Stimulated activated CD4-positive, alpha-beta T cell treated with anti-CD3 and anti-CD28 coated beads, Interleukin-2, amount 100 ng/mL, for 48 hours (primary cell): ENCODE results near the gene RGPD5.
"Not testable (repeated sequence)": the region's sequence is repeated elsewhere in the genome, so short reads cannot be mapped to it uniquely, and the experiment has no call there.

Experiments used
- DNase-seq, 2 donors: peaks; one replicate each; pipeline ENCODE4 v3.0.0-alpha.2; 2020

The RGPD5 gene

GRCh38 chr2:109794074-109794737, at the start of gene RGPD5:
RGPD5 (plus strand) TSS chr2:109794305; CDS start chr2:109794466, 161 bp downstream.
- DNase-seq: not testable (repeated sequence)

DNA sequence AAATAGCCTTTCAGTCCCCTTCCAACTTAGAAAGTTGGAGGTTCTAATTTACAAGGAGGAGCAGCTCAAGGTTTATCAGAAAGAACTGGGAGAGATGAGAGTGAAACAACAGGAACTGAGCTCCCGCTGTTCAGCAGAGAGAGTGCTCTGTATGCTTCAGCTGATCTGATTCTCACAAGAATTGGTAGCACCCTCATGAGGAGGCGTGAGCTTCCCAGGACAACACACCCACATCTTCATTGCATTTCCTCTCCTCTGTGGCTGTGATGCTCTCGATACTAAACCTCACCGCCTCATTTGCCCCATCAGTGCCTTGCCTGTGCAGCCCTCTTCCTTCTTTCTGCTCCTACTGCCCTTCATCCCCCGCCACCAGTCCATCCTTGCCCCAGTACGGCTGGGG, 42.5 kb upstream of the RGPD5 start:
- DNase-seq: not testable (repeated sequence)

- not testable (repeated sequence) for DNase-seq
Measured at GRCh38 chr2:109757163-109757824, 36.8 kb upstream of the RGPD5 start.

GRCh38 chr2:109760265-109761042, 33.7 kb upstream of the RGPD5 start:
- DNase-seq: not testable (repeated sequence)

GRCh38 chr2:109761043-109761454, 33.1 kb upstream of the RGPD5 start:
- not testable (repeated sequence) for DNase-seq

- not testable (repeated sequence) for DNase-seq
Measured at GRCh38 chr2:109761976-109762375, 32.1 kb upstream of the RGPD5 start.

- not testable (repeated sequence) for DNase-seq
Measured at GRCh38 chr2:109766074-109766473, 28.0 kb upstream of the RGPD5 start.

DNA sequence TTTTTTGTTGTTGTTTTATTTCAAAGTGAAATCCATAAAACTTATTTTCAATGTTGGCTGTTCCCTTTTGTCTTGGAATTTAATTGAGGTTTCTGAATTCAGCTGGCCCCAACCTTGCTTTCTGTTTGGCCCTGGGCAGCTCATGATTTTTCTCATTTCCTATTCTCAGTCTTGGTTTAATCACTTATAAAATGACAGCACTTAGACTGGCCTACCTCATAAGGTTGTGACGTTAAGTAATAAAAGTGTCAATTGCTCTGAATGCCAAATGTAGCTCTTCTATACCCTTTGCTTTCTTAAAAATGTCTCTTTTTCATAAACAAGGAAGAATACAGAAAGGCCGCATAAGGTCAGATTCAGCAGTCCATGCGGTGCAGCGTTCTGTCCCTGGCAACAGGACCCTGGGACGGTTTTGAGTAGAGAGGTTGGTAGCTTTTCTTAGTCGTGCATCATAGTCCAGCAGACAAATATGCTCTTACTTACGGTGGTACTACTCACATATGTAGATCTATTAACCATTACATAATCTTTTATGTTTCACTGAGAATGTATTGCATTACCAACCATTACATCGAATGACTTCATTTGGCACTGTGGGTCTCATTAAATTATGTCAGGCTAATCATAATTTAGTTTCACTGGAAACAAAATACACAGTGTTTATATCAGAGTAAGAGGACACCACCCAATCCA, 27.1 kb upstream of the RGPD5 start:
- DNase-seq: not testable (repeated sequence)

DNA sequence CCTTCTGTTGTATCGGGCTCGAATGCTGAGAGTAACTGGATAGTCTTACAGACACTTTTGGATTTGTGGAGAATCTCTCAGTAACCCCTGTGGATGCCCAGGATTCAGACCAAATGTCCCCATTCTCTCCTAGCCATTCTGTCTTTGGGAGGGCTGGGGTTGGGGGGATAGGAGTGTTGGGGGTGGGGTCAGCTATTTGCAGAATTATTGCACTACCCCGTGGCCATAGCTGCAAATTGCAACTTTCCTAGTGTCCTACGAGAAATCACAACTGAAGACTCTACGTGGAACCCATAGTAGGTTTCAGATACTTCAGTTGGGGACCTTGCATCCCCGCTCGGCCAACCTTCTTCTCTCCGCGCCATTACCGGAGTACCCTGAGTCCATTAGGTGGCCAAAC, 25.2 kb upstream of the RGPD5 start:
- DNase-seq: not testable (repeated sequence)

DNA sequence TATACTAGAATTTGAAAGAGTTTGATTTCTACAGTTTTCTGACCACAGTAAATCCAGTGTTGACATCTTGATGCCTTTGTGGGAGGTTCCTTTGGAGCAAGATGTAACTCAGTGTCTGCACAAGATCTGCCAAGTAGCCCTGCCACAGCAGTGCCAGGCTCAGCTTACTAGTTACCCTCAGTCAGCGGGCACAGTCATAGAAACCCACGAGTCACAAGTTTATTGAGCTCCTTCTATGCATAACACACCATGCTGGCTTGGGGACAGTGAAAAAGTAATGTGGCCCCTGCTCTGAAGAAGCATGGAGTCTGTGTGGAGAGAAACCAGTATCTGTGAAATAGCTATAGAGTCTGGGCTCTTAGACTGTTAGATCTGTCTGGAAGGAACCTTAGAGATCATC, 15.0 kb upstream of the RGPD5 start:
- DNase-seq: not testable (repeated sequence)

- DNase-seq: not testable (repeated sequence)
Measured at GRCh38 chr2:109781147-109781816, 12.8 kb upstream of the RGPD5 start.

GRCh38 chr2:109782446-109782993, 11.6 kb upstream of the RGPD5 start:
- not testable (repeated sequence) for DNase-seq

DNA sequence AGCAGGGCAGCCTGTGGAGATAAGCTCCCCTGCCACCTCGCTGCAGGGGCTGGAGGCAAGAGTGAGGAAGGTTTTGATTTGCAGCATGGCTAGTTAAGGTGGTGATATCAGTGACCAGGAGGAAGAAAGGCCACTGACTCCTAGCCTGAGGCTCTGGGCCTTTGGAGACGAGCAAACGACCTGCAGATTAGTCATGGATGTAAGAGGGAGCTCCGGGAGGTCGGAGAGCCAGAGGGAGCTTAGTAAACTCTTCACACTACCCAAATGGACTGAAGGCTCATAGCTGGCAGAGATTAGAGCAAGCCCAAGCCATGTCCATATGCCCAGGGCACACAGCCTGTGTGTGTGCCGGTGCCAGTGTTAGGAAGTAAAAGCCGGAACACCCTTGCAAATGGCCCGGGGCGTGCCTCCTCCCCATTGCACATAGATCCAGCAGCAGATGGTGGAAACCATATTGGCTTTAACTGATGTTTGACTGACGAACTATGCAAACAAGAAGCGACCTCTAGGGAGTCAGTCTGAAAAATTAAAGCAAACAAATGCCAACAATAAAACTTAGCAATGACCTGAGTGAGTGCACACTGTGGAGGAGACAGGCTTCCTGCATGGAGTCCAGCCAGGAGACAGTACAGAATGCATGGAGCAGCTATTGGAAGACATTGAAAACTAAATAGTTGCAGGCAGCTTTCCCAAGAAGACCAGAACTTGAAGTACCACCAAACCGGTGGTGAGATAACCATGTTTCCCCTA, 2.4 kb upstream of the RGPD5 start:
- DNase-seq: not testable (repeated sequence)

DNA sequence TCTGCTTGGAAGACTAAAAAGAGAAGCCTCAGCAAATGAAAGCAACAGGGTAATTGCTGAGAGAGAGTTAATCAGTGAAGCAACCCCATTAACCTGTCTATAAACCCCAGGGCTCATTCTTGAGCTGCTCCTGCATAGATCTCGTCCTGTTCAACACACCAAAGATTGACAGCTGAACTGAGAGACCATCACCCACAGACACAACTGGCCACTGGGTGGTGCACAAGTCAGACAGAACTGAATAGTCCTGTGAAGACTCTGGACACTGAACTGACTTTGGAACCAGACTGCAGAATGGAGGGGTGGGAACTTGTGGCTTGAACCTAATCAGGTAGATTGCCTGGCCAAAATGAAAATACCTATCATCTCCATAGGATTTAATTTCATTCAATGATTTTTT, 1.4 kb upstream of the RGPD5 start:
- DNase-seq: not testable (repeated sequence)

GRCh38 chr2:109871129-109871751, 77.1 kb downstream of the RGPD5 start:
- DNase-seq: not testable (repeated sequence)

GRCh38 chr2:109876625-109877024, 82.5 kb downstream of the RGPD5 start:
- not testable (repeated sequence) for DNase-seq

GRCh38 chr2:109882112-109882511, 88.0 kb downstream of the RGPD5 start:
- not testable (repeated sequence) for DNase-seq

- not testable (repeated sequence) for DNase-seq
Measured at GRCh38 chr2:109888414-109888813, 94.3 kb downstream of the RGPD5 start.

- not testable (repeated sequence) for DNase-seq
Measured at GRCh38 chr2:109889909-109890308, 95.8 kb downstream of the RGPD5 start.

DNA sequence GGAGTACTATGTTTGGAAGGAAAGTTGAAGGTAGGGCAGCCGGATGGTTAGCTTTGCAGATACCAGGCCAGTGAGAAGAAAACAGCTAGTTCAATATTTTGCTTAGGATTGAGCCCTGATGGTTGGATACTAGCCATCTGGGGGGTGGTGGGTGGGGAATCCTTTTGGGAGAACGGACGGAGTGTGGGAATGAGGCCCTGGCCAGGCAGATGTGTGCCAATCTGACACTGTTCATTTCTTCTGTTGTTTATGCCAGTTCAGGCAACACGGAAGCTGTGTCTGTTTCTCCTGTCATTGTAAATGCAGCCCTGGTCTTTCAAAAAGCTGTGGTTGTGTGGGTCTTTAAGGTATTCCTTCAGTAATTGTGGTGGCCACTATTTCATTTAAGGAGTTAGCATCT, 96.9 kb downstream of the RGPD5 start:
- not testable (repeated sequence) for DNase-seq

DNA sequence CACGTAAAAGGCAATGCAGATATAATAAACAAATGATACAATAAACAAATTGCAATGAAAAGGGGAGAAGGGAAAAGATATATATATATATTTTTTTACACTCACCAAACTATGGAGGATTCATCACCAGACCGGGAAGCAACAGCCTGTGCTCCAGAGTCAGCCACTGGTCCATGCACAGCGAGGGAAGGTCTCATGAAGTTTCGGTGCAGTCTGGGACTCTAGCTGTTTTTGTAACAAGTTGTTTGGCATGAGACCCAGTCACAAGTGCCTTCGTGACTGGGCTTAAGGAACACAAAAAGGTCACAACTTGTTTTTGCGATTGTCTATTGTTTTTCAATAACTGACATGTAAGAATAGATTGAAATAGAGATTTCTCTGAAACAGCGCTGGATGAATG, 99.6 kb downstream of the RGPD5 start:
- not testable (repeated sequence) for DNase-seq
